Mucosa of stomach (tissue), 1 donor: ENCODE measurements around the gene BAIAP2.

Source experiments
- H3K27me3 ChIP-seq: one replicate; pipeline ENCODE4 v1.7.0; 2013; ENCODE audit warnings: mild to moderate bottlenecking, low read length; ENCODE audit not compliant: control insufficient read depth, insufficient read depth
- H3K36me3 ChIP-seq: one replicate; pipeline ENCODE4 v1.7.0; 2013; ENCODE audit warnings: low read length; ENCODE audit not compliant: control insufficient read depth, insufficient read depth
- H3K4me1 ChIP-seq: one replicate; pipeline ENCODE4 v1.7.0; 2013; ENCODE audit warnings: mild to moderate bottlenecking, low read length; ENCODE audit not compliant: control insufficient read depth, insufficient read depth
- H3K4me3 ChIP-seq: one replicate; pipeline ENCODE4 v1.7.0; 2013; ENCODE audit warnings: low read length
- H3K9ac ChIP-seq: one replicate; pipeline ENCODE4 v1.7.0; 2013; ENCODE audit warnings: mild to moderate bottlenecking, low read length, moderate library complexity
- H3K9me3 ChIP-seq: one replicate; pipeline ENCODE4 v1.7.0; 2013; ENCODE audit warnings: mild to moderate bottlenecking, low read length, moderate library complexity; ENCODE audit not compliant: control insufficient read depth
- donor health status: Pancreatic carcinoma.

Gene BAIAP2, protein sequence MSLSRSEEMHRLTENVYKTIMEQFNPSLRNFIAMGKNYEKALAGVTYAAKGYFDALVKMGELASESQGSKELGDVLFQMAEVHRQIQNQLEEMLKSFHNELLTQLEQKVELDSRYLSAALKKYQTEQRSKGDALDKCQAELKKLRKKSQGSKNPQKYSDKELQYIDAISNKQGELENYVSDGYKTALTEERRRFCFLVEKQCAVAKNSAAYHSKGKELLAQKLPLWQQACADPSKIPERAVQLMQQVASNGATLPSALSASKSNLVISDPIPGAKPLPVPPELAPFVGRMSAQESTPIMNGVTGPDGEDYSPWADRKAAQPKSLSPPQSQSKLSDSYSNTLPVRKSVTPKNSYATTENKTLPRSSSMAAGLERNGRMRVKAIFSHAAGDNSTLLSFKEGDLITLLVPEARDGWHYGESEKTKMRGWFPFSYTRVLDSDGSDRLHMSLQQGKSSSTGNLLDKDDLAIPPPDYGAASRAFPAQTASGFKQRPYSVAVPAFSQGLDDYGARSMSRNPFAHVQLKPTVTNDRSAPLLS

DNA sequence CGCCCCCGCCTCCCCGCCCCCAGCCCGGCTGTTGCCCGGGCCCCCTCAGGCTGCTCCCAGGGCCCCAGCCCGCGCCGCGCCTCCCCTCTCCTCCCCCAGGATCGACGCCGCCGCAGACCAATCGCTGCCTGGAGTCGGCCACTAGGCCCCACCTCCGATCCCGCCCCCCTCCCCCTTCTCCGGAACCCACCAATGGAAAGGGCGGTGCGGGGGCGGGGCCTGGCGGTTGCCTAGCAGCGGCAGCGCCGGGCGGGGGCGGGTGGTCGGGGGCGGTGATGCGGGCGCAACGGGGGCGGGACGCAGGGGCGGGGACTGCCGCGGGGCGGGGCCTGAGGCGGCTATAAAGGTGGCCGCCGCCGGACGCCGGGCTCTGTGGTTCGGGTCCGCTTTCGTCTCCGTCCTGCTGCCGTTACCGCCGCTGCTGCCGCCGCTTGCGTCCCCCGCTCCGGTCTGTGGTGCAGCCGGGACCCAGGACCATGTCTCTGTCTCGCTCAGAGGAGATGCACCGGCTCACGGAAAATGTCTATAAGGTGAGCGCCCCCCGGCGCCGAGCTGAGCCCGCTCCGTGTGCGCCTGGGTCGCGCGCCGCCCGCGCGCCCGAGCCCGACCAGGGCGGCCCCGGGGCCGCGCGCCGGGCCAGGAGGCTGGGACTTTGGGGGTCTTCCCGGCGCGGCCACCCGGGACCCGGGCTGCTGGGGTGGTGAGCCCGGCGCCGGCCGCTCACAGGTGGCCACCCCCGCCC lies at the start of gene BAIAP2:
Gene BAIAP2, plus strand, starts transcription at position 373 of the 742 bp plus-strand sequence. Its CDS starts 104 bp downstream, at position 477.
- Histone ChIP-seq H3K27me3 (peaks cover 3% of the 10 kb centered on the region), H3K36me3 (no peaks in the 10 kb centered on the region), H3K4me1 (peaks cover 65% of the 10 kb centered on the region), H3K9me3 (no peaks in the 10 kb centered on the region), H3K4me3 (peak within 1 kb of the TSS; percentile 50), H3K9ac (peak within 1 kb of the TSS; percentile 70)

- peaks cover 15% of the 10 kb centered on the region for H3K4me1 ChIP-seq
- H3K9me3 ChIP-seq = no peaks in the 10 kb centered on the region
- H3K9ac ChIP-seq = no peak overlapping the region
- H3K4me3 ChIP-seq = no peak overlapping the region
- H3K36me3 ChIP-seq = no peaks in the 10 kb centered on the region
- peaks cover 14% of the 10 kb centered on the region for H3K27me3 ChIP-seq
These were observed 48.9 kb upstream of the BAIAP2 start for GRCh38 chr17:80986046-80986445.

- Histone ChIP-seq H3K4me1 (peaks cover 19% of the 10 kb centered on the region), H3K4me3 (no peak overlapping the region), H3K27me3 (peaks cover 9% of the 10 kb centered on the region), H3K9ac (no peak overlapping the region), H3K9me3 (no peaks in the 10 kb centered on the region), H3K36me3 (no peaks in the 10 kb centered on the region)
These were observed 48.0 kb upstream of the BAIAP2 start for GRCh38 chr17:80986816-80987475.

- H3K4me3 ChIP-seq = no peak overlapping the region
- no peaks in the 10 kb centered on the region for H3K9me3 ChIP-seq
- H3K27me3 ChIP-seq = peaks cover 6% of the 10 kb centered on the region
- H3K9ac ChIP-seq = no peak overlapping the region
- H3K36me3 ChIP-seq = no peaks in the 10 kb centered on the region
- H3K4me1 ChIP-seq = peaks cover 24% of the 10 kb centered on the region
These were observed 47.0 kb upstream of the BAIAP2 start for GRCh38 chr17:80987941-80988461.

DNA sequence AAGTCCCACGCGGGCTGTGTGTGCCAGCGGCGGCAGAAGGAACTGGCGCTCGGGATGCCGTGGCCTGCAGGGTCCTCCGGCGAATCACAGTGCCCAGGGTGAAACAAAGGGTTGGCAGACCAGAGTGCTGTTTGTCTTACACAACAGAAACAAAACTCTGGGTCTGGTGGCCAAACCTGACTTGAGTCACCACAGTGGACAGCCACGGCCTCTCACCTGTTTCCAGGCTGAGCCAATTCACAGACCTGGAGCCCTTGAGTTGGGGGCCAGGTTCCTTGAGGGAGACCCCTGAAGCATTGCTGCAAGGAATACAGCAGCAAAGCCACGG lies 45.4 kb upstream of the BAIAP2 start:
- H3K9me3 ChIP-seq = no peaks in the 10 kb centered on the region
- peak overlapping the region; percentile 25 for H3K9ac ChIP-seq
- peaks cover 6% of the 10 kb centered on the region for H3K27me3 ChIP-seq
- H3K36me3 ChIP-seq = no peaks in the 10 kb centered on the region
- H3K4me3 ChIP-seq = no peak overlapping the region
- H3K4me1 ChIP-seq = peaks cover 31% of the 10 kb centered on the region

- peaks cover 6% of the 10 kb centered on the region for H3K27me3 ChIP-seq
- H3K4me1 ChIP-seq = peaks cover 31% of the 10 kb centered on the region
- peak overlapping the region; percentile 31 for H3K4me3 ChIP-seq
- no peaks in the 10 kb centered on the region for H3K36me3 ChIP-seq
- peak overlapping the region; percentile 77 for H3K9ac ChIP-seq
- no peaks in the 10 kb centered on the region for H3K9me3 ChIP-seq
These were observed 43.9 kb upstream of the BAIAP2 start for GRCh38 chr17:80990921-80991644.

- Histone ChIP-seq H3K9me3 (no peaks in the 10 kb centered on the region), H3K36me3 (no peaks in the 10 kb centered on the region), H3K4me3 (peak within 1 kb of the TSS; percentile 50), H3K4me1 (peaks cover 31% of the 10 kb centered on the region), H3K27me3 (peaks cover 6% of the 10 kb centered on the region), H3K9ac (peak within 1 kb of the TSS; percentile 77)
These were observed 43.3 kb upstream of the BAIAP2 start, which contains the start of gene CHMP6 for GRCh38 chr17:80991645-80992076. Gene CHMP6 (plus strand): TSS chr17:80991841. CDS start chr17:80991919, 78 bp downstream.

- Histone ChIP-seq H3K4me3 (peak overlapping the region; percentile 50), H3K4me1 (peaks cover 31% of the 10 kb centered on the region), H3K36me3 (no peaks in the 10 kb centered on the region), H3K9ac (peak overlapping the region; percentile 77), H3K9me3 (no peaks in the 10 kb centered on the region), H3K27me3 (peaks cover 6% of the 10 kb centered on the region)
These were observed 42.6 kb upstream of the BAIAP2 start for GRCh38 chr17:80992077-80992947.

DNA sequence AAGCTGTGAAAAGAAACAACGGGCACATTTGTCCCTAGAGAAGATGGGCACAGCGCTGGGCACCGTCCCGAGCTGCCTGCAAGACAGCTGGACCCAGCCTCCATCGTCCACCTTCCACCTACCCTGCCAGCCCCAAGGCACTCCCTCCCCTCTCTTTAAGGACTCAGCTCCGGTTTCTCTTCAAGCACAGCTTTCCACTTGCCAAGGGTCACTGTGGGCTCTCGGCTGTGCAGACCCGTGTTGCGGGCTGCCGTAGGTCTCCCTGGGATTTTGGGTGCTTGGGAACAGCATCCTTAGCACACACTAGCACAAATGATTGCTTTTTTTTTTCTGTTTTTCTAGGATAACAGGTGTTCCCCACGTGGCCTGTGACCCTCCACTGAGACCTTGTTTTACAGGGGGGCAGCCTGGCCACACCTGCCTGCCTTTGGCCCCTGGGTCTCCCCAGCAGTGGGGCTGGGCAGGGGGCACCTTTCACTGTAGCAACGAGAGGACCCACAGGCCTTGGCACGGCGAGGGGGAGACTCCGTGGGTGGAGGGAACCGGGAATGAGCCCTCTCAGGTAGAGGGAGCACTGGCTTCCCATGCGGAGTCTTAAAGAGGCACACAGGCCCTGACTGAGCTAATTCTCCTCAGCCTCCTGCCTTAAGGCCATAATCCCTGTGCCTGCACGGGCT lies 41.9 kb upstream of the BAIAP2 start:
- Histone ChIP-seq H3K9ac (peak overlapping the region; percentile 77), H3K9me3 (no peaks in the 10 kb centered on the region), H3K27me3 (peaks cover 2% of the 10 kb centered on the region), H3K4me1 (peaks cover 31% of the 10 kb centered on the region), H3K4me3 (peak overlapping the region; percentile 50), H3K36me3 (no peaks in the 10 kb centered on the region)

- Histone ChIP-seq H3K9ac (no peak overlapping the region), H3K4me1 (peaks cover 19% of the 10 kb centered on the region), H3K4me3 (no peak overlapping the region), H3K27me3 (no peaks in the 10 kb centered on the region), H3K9me3 (no peaks in the 10 kb centered on the region), H3K36me3 (no peaks in the 10 kb centered on the region)
These were observed 39.8 kb upstream of the BAIAP2 start for GRCh38 chr17:80995131-80995530.
